GM18502 (cell line): ENCODE data around the gene TGM3.
"Not testable (repeated sequence)": the region's sequence is repeated elsewhere in the genome, so short reads cannot be mapped to it uniquely, and the experiment has no call there.

Experiments
- ATAC-seq: cut with Tn5 transposase; IDR thresholded peaks from one replicate; pipeline ENCODE4 v1.9.1; 2021; ENCODE audit warnings: mild to moderate bottlenecking; ENCODE audit not compliant: unreplicated experiment, poor library complexity

The TGM3 gene, protein sequence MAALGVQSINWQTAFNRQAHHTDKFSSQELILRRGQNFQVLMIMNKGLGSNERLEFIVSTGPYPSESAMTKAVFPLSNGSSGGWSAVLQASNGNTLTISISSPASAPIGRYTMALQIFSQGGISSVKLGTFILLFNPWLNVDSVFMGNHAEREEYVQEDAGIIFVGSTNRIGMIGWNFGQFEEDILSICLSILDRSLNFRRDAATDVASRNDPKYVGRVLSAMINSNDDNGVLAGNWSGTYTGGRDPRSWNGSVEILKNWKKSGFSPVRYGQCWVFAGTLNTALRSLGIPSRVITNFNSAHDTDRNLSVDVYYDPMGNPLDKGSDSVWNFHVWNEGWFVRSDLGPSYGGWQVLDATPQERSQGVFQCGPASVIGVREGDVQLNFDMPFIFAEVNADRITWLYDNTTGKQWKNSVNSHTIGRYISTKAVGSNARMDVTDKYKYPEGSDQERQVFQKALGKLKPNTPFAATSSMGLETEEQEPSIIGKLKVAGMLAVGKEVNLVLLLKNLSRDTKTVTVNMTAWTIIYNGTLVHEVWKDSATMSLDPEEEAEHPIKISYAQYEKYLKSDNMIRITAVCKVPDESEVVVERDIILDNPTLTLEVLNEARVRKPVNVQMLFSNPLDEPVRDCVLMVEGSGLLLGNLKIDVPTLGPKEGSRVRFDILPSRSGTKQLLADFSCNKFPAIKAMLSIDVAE

DNA sequence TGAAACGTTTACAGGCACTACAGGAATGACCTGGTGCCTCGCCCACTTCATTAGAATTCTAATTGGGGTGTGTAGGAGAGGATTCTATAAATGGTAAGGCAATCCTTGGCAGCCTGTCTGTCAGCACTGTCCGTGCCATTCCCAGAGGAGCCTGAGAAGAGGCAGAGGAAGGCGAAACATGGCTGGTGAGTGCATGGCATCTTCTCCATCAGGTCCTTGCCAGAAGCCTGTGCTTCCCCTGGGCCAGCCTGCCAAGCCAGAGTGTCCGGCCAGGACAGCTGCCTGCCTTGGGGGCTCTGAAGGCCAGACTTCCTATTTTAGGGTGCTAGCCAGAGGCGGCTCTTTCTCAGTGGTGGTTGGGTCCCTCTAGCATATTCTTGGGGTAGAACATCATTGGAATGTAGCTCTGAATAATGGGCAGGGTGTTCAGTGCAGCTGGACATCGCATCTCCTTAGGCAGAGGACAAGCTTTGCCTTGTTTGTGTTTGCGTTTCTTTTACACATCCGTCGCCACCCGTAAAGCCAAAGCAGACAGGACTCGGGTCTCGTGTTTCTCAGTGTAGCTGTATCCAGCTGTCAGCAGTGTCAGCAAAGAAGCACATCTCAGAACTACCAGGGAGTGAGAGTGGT is at the start of gene TGM3:
Gene TGM3 (plus strand): TSS at position 116 of the 630 bp plus-strand sequence. CDS start 63 bp downstream, at position 179.
- no peak for ATAC-seq

DNA sequence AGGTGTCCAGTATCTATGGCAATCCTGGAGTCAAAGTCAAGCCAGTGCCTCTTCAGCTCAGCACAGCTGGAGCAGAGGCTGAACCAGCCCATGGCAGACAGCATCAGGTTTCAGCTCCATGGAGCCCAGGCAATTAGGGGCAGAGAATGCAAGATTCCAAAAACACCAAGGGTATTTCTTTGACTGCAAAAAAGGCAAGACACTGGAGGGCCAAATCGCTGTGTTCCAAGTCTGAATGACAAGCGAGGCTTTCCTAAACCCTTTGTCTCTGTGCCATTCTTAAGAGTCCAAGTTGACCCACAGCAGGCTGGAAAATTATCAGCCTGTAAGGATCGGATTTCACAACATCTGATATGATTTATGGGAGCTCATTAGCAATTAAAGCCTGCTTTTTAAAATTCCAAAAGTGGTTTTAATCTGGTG is 49.7 kb upstream of the TGM3 start:
- no peak for ATAC-seq

DNA sequence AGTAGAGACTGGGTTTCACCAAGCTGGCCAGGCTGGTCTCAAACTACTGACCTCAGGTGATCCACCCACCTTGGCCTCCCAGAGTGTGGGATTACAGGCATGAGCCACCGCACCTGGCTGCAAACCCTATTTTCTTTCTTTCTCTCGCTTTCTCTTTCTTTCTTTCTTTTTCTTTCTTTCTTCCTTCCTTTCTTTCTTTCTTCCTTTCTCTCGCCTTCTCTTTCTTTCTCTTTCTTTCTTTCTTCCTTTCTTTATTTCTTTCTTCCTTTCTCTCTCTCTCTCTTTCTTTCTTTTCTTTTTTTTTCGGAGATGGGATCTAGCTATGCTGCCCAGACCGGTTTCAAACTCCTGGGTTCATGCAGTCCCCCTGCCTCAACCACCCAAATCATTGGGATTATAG is 47.0 kb upstream of the TGM3 start:
- no peak for ATAC-seq

DNA sequence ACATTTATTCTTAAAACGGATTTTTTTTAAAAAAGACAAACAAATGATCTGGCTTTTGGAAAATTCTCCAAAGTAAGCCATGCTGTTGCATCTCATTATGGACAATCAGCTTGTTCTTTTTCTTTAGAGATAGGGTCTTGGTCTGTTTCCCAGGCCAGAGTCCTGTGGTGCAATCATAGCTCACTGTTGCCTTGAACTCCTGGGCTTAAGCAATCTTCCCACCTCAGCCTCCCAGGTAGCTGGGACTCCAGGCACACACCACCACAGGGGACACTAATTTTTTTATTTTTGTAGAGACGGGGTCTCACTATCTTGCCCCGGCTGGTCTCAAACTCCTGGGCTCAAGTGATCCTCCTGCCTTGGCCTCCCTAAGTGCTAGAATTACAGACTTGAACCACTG is 45.9 kb upstream of the TGM3 start:
- ATAC-seq, result no peak

DNA sequence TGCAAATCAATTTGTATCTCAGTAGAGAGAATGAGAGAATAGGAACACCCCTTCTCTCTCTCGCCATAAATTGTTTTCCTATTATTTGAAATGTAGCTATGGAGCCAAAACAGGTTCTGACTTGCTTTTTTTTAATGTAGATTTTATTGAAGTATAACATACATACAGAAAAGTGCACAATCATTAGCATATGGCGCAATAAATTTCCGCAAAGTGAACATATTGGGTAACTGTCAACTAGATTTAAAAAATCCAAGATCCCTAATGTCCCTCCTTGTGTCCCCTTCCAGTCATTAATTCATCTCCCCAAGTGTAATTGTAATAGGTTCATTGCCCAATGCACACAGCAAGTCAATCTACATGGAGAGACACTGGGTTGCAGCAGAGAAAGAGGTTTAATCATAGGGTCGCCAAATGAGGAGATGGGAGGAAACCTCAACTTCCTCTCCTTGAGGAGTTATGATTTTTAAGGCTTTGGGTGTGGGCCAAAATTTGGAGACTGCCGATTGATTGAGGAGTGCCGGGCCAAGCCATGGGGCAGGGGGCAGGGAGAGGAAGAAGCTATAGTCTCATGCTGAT is 43.3 kb upstream of the TGM3 start:
- ATAC-seq, result no peak

DNA sequence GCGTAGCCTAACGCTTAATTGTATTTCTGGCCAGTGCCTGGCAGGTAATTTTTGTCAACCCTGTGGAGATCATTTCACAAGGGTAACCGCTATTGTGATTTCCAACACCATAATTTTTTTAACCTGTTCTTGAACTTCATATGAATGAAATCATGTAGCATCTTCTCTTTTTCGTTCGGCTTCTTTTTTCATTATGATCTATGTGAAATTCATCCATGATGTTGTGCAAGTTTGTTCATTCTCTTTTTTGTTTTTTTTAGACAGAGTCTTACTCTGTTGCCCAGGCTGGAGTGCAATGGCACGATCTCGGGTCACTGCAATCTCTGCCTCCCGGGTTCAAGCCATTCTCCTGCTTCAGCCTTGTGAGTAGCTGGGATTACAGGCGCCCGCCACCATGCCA is 42.5 kb upstream of the TGM3 start:
- no peak for ATAC-seq

DNA sequence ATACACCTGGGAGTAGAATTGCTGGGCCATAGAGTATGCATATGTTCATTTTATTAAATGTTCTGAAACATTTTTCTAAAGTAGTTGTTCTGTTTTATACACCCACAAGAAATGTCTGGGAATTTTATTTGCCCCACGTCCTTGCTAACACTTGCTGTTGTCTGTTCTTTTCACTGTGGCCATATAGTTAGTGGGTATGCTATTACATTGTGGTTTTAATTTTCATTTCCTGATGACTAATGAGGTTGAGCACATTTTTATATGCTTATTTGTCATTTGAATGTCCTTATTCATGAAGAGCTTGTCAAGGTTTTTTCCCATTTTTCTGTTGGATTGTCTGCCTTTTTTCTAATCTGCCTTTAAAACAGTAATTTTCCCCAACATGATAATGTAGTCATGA is 41.5 kb upstream of the TGM3 start:
- ATAC-seq, result no peak

DNA sequence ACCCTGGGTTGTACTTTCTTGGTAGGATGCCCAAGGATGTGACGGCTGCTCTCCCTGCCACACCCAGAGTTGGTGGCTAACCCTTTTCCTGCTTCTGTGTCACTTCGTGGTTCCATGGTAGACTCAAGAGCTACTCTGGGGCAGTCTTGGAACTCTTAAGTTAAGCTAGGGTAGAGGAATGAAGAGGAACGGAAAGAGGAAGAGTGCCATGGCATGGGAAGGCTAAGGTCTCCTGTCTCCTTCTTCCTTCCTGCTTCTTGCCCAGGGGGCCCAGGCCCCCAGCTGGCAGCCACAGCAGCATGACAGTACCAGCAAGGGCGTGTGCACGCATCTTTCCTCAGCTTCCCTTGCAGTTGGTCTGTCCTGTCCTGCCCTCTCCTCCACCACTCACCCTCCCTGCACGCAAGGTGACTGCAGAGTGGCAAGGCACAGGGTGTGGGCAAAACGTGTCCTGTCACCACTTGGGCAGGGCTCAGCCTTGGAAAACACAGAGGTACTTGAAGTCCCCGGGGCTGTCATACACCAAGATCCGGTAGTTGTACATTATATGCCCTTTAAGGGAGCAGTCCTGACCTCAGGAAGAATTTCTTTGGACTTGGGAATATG is 39.8 kb upstream of the TGM3 start:
- ATAC-seq, result no peak

DNA sequence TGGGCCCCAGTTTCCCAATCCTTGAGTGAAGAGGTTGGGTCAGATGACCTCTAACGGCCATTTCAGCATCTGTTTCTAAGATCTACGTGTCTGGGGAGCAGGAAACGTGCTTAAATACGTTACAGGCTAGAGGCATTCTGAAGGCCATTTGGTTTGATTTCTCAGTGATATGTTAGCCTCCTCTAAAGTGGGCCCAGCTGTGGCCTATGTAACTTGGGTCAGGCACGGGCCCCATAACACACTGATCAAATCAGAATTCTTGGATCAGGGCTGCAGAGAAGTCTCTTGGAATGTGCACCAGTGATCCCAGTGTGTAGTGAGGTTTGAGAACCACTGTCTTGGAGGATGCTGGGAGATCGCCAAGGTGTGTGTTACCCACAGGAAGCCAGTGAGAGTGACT is 36.1 kb upstream of the TGM3 start:
- ATAC-seq, result no peak

DNA sequence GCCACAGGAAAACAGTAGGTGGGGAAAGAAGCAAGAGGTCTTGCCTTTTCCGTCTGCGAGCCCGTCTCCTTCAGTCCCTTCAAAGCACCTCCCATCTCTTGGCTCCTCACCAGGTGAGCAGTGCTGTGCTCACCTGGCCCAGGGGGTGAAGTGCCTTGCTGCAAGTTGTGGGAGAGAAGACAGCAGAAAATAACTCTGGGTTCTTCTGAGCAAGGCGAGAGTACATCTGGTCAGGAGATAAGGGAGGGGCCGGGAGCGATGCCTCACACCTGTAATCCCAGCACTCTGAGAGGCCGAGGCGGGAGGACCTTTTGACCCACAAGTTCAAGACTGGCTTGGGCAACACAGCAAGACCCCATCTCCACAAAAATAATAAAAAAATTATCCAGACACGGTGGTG is 35.6 kb upstream of the TGM3 start:
- no peak for ATAC-seq

DNA sequence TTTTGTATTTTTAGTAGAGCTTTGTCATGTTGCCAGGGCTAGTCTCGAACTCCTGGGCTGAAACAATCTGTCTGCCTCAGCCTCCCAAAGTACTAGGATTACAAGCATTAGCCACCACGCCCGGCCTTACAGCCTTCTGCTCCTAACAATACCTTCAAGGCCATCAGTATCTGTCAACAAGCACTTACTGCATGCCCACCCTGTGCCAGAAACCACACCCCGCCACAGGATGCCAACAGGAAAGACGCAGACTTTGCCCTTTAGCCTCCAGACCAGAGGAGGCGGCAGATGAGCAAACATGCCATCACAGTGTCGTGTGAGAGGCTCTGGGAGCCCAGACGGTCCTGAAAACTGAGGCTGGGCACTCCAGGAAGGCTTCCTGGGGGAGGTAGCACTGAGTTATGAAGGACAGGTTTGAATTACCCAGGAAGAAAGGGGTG is 34.7 kb upstream of the TGM3 start:
- ATAC-seq, result no peak

DNA sequence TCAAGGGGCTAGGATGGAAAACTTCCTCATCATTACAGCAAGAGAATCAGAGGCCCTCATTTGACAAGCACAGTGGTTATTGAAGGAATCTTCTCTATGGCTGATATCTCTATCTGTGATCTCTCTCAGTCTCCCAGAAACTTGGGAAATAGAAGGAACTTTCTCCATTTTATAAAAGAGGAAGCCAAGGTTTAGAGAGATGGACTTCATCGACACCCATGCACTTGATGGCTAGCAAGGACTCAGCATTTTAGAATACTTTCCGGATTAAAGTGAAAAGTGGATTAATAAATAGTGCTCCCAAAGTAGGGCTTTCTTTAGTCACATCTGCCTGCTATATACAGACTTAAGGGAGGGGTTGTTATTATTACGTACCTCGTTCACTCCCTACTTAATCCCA is 34.2 kb upstream of the TGM3 start:
- no peak for ATAC-seq

DNA sequence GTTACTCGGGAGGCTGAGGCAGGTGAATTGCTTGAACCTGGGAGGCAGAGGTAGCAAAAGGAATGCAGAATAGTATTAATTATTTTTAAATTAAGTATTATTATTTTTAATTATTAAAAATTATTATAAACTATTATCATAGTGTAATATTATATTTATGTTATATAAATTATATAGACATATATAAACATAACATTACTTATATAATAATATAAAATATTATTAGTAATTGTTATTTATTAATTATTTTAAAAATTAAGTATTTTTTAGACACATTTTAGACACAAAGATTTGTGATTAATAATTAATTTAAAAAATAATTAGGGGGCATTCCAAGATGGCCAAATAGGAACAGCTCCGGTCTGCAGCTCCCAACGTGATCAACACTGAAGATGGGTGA is 31.7 kb upstream of the TGM3 start:
- ATAC-seq, result no peak

DNA sequence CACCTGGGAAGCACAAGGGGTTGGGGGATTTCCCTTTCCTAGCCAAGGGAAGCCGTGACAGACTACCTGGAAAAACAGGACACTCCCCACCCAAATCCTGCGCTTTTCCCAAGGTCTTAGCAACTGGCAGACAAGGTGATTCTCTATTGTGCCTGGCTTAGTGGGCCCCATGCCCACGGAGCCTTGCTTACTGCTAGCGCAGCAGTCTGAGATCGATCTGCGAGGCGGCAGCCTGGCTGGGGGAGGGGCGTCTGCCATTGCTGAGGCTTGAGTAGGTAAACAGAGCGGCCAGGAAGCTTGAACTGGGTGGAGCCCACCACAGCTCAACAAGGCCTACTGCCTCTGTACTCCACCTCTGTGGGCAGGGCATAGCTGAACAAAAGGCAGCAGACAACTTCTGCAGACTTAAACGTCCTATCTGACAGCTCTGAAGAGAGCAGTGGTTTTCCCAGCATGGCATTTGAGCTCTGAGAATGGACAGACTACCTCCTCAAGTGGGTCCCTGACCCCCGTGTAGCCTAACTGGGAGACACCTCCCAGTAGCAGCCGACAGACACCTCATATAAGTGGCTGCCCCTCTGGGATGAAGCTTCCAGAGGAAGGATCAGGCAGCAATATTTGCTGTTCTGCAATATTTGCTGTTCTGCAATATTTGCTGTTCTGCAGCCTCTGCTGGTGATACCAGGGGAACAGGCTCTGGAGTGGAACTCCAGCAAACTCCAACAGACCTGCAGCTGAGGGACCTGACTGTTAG is 31.0 kb upstream of the TGM3 start:
- ATAC-seq, result not testable (repeated sequence)

DNA sequence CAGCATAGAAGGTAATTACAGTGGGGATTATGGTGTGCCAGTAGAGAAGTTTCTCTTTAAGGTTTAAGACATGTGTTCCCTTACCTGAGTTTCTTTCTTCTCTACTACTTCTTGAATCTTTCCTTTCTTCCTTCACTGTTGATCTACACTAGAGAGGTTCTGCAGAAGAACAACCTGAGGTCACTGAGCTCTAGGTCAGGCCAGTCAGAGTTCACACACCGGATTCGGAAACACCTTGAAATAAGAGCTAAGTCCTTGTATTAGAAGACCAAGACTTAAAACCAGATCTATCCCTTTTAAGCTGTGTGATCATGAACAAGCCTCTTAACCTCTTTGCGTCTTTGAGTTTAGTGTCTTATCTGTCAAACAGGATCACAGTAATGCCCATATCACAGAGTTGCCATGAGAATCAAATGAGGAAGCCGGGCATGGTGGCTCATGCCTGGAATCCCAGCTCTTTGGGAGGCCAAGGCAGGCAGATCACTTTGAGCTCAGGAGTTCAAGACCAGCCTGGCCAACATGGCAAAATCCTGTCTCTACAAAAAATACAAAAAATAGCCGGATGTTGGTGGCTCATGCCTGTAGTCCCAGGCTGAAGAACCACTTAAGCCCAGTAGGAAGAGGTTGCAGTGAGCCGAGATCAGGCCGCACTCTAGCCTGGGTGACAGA is 22.0 kb upstream of the TGM3 start:
- no peak for ATAC-seq

DNA sequence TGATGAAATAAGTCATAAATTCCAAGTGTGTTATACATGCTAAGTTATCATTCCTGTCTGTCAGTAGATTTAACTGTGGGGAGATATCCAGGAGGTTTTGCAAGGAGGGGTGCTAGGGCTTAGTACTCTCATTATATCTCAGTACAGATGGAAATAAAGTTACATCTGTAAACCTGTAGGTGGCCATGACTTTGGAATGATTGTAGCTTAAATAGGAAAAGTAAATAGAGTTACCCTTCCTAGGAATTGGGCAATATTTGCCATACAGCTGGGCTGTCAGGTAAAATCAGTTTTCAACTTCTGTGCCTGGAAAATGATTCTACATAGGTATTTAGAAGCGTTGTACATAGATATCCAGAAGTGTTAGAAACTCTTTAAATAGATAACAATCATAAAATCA is 19.8 kb upstream of the TGM3 start:
- ATAC-seq, result no peak

DNA sequence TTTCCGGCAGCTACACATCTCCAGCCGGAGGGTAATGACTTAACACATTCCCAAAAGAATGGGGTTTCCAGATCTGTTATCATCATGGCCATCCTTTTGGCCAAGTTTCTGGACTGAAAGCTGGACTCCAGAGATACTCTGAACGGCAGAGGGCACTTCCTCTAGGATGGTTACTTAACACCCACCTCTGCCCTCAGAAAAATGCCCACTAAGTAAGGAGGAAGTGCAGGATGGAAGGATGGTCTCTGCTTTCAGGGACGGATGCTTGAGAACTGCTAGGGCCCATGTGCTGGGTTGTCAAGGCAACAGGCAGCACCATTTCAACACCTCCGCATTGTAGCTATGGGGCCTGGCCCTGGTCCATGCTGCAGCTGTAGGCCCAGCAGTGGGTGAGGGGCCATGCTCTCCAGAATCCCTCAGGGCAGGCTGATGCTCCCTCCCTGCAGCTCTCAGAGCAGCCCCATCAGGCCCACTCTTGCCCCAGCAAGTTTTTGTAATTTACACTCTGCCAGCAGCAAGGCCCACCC is 16.5 kb upstream of the TGM3 start:
- no peak for ATAC-seq

DNA sequence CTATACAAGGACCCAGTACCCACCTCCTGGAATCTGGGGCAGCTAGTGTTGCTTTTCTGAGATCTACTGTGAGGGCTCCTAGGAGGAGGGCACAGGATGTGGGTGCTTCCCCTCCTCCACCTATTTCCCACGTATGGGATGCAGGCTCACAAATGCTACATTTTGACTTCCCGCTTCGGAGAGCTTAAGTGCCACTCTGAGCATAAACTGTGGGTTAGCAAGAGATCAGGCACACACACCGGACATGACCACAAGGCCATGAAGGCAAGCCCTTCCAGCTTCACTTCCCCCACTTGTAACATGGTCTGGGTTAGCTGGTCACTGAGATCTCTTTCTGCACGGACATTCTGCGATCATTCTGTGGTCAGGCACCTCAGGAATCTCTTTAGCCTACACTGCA is 15.7 kb upstream of the TGM3 start:
- no peak for ATAC-seq

DNA sequence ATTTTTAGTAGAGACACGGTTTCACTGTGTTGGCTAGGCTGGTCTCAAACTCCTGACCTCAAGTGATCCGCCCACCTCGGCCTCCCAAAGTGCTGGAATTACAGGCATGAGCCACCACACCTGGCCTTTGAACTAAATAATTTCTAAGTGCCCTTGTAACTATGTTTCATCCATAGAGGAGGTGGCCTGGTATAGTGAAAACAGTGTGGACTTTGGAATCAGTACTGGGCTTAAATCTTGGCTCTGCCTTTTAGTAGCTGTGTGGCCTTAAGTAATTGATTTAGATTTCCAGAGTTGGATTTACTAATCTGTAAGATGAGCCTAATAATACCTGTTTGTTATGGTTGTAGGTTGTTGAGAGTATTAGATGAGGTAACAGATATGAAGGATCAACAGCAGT is 14.2 kb upstream of the TGM3 start:
- ATAC-seq, result no peak
